Endothelial cell of umbilical vein (primary cell): ENCODE results near the gene NUBP1. TPM values are rescaled to one million over a fixed set of nuclear protein-coding genes. Genes with fewer than 3 reads are reported as not detected.

Experiments
- BruUV-seq: library from RNA; stranded (reverse); fragments of 400-500 nt; replicated peaks from 2 replicates; lab custom pipeline; 2021; lab: Mats Ljungman, UMichigan
- CTCF ChIA-PET: fragments of 300-600, 350-600 bp; sonication (Branson Sonifier 250); formaldehyde crosslinking; loops from one replicate; lab custom pipeline; 2021; ENCODE audit warnings: antibody characterized with exemption, inconsistent platforms; lab: Charles Lee
- POLR2A ChIA-PET: fragments of 300-600, 350-600 bp; sonication (Branson Sonifier 250); formaldehyde crosslinking; loops from one replicate; lab custom pipeline; 2021; ENCODE audit warnings: antibody characterized with exemption, inconsistent platforms; lab: Charles Lee
- DNase-seq: peaks from one replicate; pipeline ENCODE4 v3.0.0-alpha.2; 2011; ENCODE audit warnings: low read depth, low spot score
- FAIRE-seq: peaks from 2 replicates; lab custom pipeline; 2011; peaks lifted over from hg19 to GRCh38; lab: Jason Lieb, UNC
- H2AFZ ChIP-seq: 2 replicates; pipeline ENCODE4 v1.6.0; 2012; ENCODE audit warnings: low read depth, low read length, control low read depth, inconsistent platforms
- H3K27ac ChIP-seq: 2 replicates; pipeline ENCODE4 v1.5.1; 2011; ENCODE audit warnings: low read depth, mild to moderate bottlenecking, control low read depth, low read length, moderate library complexity; ENCODE audit not compliant: insufficient read depth
- H3K27me3 ChIP-seq, 2 experiments: 2 replicates each; pipeline versions ENCODE4 v1.6.0 to v1.6.1; 2011; ENCODE audit warnings: low read length in 2 of 2, mixed read lengths in 1 of 2; ENCODE audit not compliant: control insufficient read depth in 2 of 2, insufficient read depth in 2 of 2
- H3K36me3 ChIP-seq, 2 experiments: 2 replicates in 1 of 2; 3 replicates in 1 of 2; pipeline ENCODE4 v1.5.1; 2011; ENCODE audit warnings: low read length in 2 of 2, mild to moderate bottlenecking in 1 of 2, moderate library complexity in 1 of 2; ENCODE audit not compliant: control insufficient read depth in 2 of 2, insufficient read depth in 2 of 2; ENCODE audit errors: extremely low read depth in 1 of 2
- H3K4me1 ChIP-seq: 3 replicates; pipeline ENCODE4 v1.5.1; 2011; ENCODE audit warnings: mild to moderate bottlenecking, low read length; ENCODE audit not compliant: control insufficient read depth, insufficient read depth; ENCODE audit errors: extremely low read depth
- H3K4me2 ChIP-seq: 2 replicates; pipeline ENCODE4 v1.6.1; 2011; ENCODE audit warnings: low read length, control low read depth, mixed read lengths; ENCODE audit not compliant: insufficient read depth
- H3K4me3 ChIP-seq, 3 experiments: fragments of 200-600 bp in 1 of 3; sonication (generic), shearing (Covaris generic) in 1 of 3; replicated peaks in 1 of 3; 2 replicates each; pipeline ENCODE4 v1.5.1; 2011 to 2016; ENCODE audit warnings: control low read depth in 3 of 3, low read length in 3 of 3, mild to moderate bottlenecking in 2 of 3, inconsistent platforms in 1 of 3, low read depth in 1 of 3, moderate library complexity in 1 of 3; ENCODE audit not compliant: insufficient read depth in 1 of 3
- H3K79me2 ChIP-seq: 2 replicates; pipeline ENCODE4 v1.6.0; 2012; ENCODE audit warnings: low read length, inconsistent platforms; ENCODE audit not compliant: control insufficient read depth, insufficient read depth
- H3K9ac ChIP-seq: replicated peaks from 2 replicates; pipeline ENCODE3; 2011; ENCODE audit warnings: low read length, control low read depth; ENCODE audit not compliant: insufficient read depth; ENCODE audit errors: extremely low read depth
- H3K9me1 ChIP-seq: replicated peaks from 3 replicates; pipeline ENCODE4 v1.6.0; 2011; ENCODE audit warnings: mild to moderate bottlenecking, low read length; ENCODE audit not compliant: control insufficient read depth, insufficient read depth; ENCODE audit errors: extremely low read depth
- H3K9me3 ChIP-seq: replicated peaks from 2 replicates; pipeline ENCODE4 v1.5.1; 2012; ENCODE audit warnings: low read length, inconsistent platforms; ENCODE audit not compliant: control insufficient read depth, insufficient read depth
- H4K20me1 ChIP-seq: replicated peaks from 2 replicates; pipeline ENCODE3; 2011; ENCODE audit warnings: mild to moderate bottlenecking, low read length; ENCODE audit not compliant: control insufficient read depth, insufficient read depth; ENCODE audit errors: extremely low read depth
- EZH2 ChIP-seq: IDR thresholded peaks from 2 replicates; pipeline ENCODE4 v1.6.1; 2012; ENCODE audit warnings: borderline replicate concordance, low read depth, mild to moderate bottlenecking, moderate library complexity, low read length, inconsistent platforms; ENCODE audit not compliant: severe bottlenecking
- FOS ChIP-seq: IDR thresholded peaks from 2 replicates; pipeline ENCODE4 v1.6.1; 2011; ENCODE audit warnings: mild to moderate bottlenecking, low read length, moderate library complexity, borderline replicate concordance; ENCODE audit not compliant: insufficient read depth
- GATA2 ChIP-seq: IDR thresholded peaks from 2 replicates; pipeline ENCODE4 v1.7.0; 2011; ENCODE audit warnings: low read depth, mild to moderate bottlenecking, moderate library complexity, mixed read lengths, low read length; ENCODE audit not compliant: insufficient read length, insufficient read depth
- JUN ChIP-seq: IDR thresholded peaks from 2 replicates; pipeline ENCODE4 v1.6.1; 2011; ENCODE audit warnings: borderline replicate concordance, low read depth; ENCODE audit not compliant: insufficient read length, insufficient read depth
- MYC ChIP-seq: IDR thresholded peaks from one replicate; pipeline ENCODE4 v1.6.1; 2011; ENCODE audit warnings: mild to moderate bottlenecking, low read depth, low read length
- POLR2A ChIP-seq: IDR thresholded peaks from 2 replicates; pipeline ENCODE4 v1.6.1; 2012; ENCODE audit warnings: low read depth, mild to moderate bottlenecking, control low read depth, low read length
- POLR2AphosphoS5 ChIP-seq: IDR thresholded peaks from 2 replicates; pipeline ENCODE4 v1.6.1; 2012; ENCODE audit warnings: low read depth, mild to moderate bottlenecking, control low read depth, low read length, moderate library complexity; ENCODE audit not compliant: insufficient read depth
- dilution Hi-C: fragments of 300-500 bp; cut with MboI; formaldehyde crosslinking; loops from one replicate; pipeline ENCODE4 v1.15.0; 2019; ENCODE audit warnings: low sequenced_read_pairs; ENCODE audit not compliant: extremely low pct_ligation_motif_present
- intact Hi-C: fragments of 100-400 bp; cut with micrococcal nuclease; formaldehyde crosslinking; loops from one replicate; pipeline ENCODE4 v1.10.0; 2022
- polyA plus RNA-seq, 4 experiments: library from polyadenylated mRNA; depleted of rRNA in 3 of 4; stranded (reverse) in 3 of 4; unstranded in 1 of 4; fragments of >200 nt; gene quantifications; 2 replicates each; pipeline versions ENCODE4 v1.2.1 to v1.2.3, GENCODE V29; 2011 to 2012; ENCODE audit warnings: missing spikeins in 1 of 4
- total RNA-seq: library from RNA; stranded (reverse); gene quantifications from 2 replicates; pipeline ENCODE4 v1.2.3, GENCODE V29; 2021
- TF ChIP-seq, protein P1 (sequence below): IDR thresholded peaks from 2 replicates; pipeline ENCODE4 v1.6.1; 2011; ENCODE audit not compliant: insufficient read depth, insufficient read length
- TF ChIP-seq, protein P2 (sequence below), 2 donors: IDR thresholded peaks; 1 replicate in 1 of 2; 2 replicates in 1 of 2; pipeline ENCODE4 v1.5.1; 2011; ENCODE audit warnings: low read length in 2 of 2, mild to moderate bottlenecking in 2 of 2, moderate library complexity in 2 of 2, control low read depth in 1 of 2, inconsistent platforms in 1 of 2, low read depth in 1 of 2; ENCODE audit not compliant: insufficient read depth in 1 of 2; ENCODE audit errors: extremely low read depth in 1 of 2

The NUBP1 gene
- total and polyA plus RNA-seq, 2 donors (not counting 3 experiments of a cell fraction or from before 2014, with no cell fraction given), result 23.6 to 30.8 TPM

DNA sequence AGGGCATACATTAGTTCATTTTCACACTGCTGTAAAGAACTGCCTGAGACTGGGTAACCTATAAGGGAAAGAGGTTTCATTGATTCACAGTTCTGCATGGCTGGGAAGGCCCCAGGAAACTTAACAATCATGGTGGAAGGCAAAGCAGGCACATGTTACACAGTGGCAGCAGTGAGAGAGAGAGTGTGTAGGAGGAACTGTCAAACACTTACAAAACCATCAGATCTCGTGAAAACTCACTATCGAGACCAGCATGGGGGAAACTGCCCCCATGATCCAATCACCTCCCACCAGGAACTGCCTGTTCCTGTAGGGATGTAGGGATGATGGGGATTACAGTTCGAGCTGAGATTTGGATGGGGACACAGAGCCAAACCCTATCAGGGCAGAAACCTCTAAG is 17.2 kb downstream of the NUBP1 start:
- H2AFZ ChIP-seq, result no peak overlapping the region
- no peak for DNase-seq
- peaks cover 6 to 37% of the 10 kb centered on the region in 2 experiments for H3K36me3 ChIP-seq
- POLR2A ChIA-PET, result no interaction called here
- H3K9me3 ChIP-seq, result no peaks in the 10 kb centered on the region
- H3K4me3 ChIP-seq, result no peak overlapping the region
- H3K27ac ChIP-seq, result no peak overlapping the region
- H3K79me2 ChIP-seq, result no peaks in the 10 kb centered on the region
- CTCF ChIA-PET, result no interaction called here
- H3K27me3 ChIP-seq, result no peaks in the 10 kb centered on the region
- H3K9ac ChIP-seq, result no peak overlapping the region
- no peaks in the 10 kb centered on the region for H3K4me1 ChIP-seq
- dilution Hi-C loops (no loop called here), intact Hi-C loops (no loop called here)
- H3K9me1 ChIP-seq, result no peaks in the 10 kb centered on the region
- H4K20me1 ChIP-seq, result no peaks in the 10 kb centered on the region
- no TSS peak for BruUV-seq
- FAIRE-seq, result no peak
- no peak for TF ChIP-seq MYC
- TF ChIP-seq POLR2AphosphoS5, result no peak
- no peak for TF ChIP-seq GATA2
- TF ChIP-seq EZH2, result no peak
- TF ChIP-seq, protein P1, sequence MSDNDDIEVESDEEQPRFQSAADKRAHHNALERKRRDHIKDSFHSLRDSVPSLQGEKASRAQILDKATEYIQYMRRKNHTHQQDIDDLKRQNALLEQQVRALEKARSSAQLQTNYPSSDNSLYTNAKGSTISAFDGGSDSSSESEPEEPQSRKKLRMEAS, result no peak
- TF ChIP-seq POLR2A, result no peak
- TF ChIP-seq JUN, result no peak
- TF ChIP-seq, protein P2, sequence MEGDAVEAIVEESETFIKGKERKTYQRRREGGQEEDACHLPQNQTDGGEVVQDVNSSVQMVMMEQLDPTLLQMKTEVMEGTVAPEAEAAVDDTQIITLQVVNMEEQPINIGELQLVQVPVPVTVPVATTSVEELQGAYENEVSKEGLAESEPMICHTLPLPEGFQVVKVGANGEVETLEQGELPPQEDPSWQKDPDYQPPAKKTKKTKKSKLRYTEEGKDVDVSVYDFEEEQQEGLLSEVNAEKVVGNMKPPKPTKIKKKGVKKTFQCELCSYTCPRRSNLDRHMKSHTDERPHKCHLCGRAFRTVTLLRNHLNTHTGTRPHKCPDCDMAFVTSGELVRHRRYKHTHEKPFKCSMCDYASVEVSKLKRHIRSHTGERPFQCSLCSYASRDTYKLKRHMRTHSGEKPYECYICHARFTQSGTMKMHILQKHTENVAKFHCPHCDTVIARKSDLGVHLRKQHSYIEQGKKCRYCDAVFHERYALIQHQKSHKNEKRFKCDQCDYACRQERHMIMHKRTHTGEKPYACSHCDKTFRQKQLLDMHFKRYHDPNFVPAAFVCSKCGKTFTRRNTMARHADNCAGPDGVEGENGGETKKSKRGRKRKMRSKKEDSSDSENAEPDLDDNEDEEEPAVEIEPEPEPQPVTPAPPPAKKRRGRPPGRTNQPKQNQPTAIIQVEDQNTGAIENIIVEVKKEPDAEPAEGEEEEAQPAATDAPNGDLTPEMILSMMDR (IDR thresholded peaks at IDR 0.05; ENCODE audit: extremely low read depth in 1 of 2, insufficient read depth in 1 of 2, low read depth in 1 of 2, low read length in 2 of 2), result no peak
- TF ChIP-seq FOS, result no peak
- no peak overlapping the region for H3K4me2 ChIP-seq
